HL-60 (cell line): ENCODE results near the gene TPST1.

Experiments used
- DNase-seq, 2 experiments: peaks; one replicate each; pipeline ENCODE4 v3.0.0-alpha.2; 2010 to 2020; ENCODE audit warnings: low read depth in 1 of 2, low spot score in 1 of 2
- H3K27ac ChIP-seq: fragments of 250-450 bp; sonication (Bioruptor Pico); replicated peaks from 2 replicates; pipeline ENCODE4 v1.5.1; 2020; ENCODE audit warnings: mild to moderate bottlenecking, moderate library complexity
- H3K27me3 ChIP-seq: fragments of 250-450 bp; sonication (Bioruptor Pico); 2 replicates; pipeline ENCODE4 v1.5.1; 2021; ENCODE audit warnings: mild to moderate bottlenecking, moderate library complexity; ENCODE audit not compliant: insufficient read depth, poor library complexity, severe bottlenecking
- H3K4me3 ChIP-seq: replicated peaks from 2 replicates; pipeline ENCODE4 v1.5.1; 2011; ENCODE audit warnings: mild to moderate bottlenecking, control low read depth, low read length; ENCODE audit not compliant: insufficient read depth
- CTCF ChIP-seq: IDR thresholded peaks from one replicate; pipeline ENCODE4 v1.5.1; 2011; ENCODE audit warnings: low read length, control low read depth, inconsistent platforms; ENCODE audit not compliant: insufficient read depth
- GABPA ChIP-seq: IDR thresholded peaks from 2 replicates; pipeline ENCODE4 v1.6.1; 2012; ENCODE audit warnings: low read depth
- POLR2AphosphoS5 ChIP-seq: IDR thresholded peaks from 2 replicates; pipeline ENCODE4 v1.6.1; 2012; ENCODE audit warnings: low read depth
- REST ChIP-seq: IDR thresholded peaks from 2 replicates; pipeline ENCODE4 v1.6.1; 2012; ENCODE audit warnings: low read depth; ENCODE audit not compliant: insufficient replicate concordance
- SPI1 ChIP-seq: IDR thresholded peaks from 2 replicates; pipeline ENCODE4 v1.6.1; 2012; ENCODE audit warnings: low read depth, mild to moderate bottlenecking, borderline replicate concordance

The TPST1 gene

GRCh38 chr7:66255534-66256100, 50.5 kb downstream of the TPST1 start:
- no peaks in the 10 kb centered on the region for H3K27me3 ChIP-seq
- H3K4me3 ChIP-seq = no peak overlapping the region
- TF ChIP-seq SPI1 (no peak), REST (no peak), CTCF (no peak), GABPA (no peak), POLR2AphosphoS5 (no peak)
- DNase-seq = no peak
- H3K27ac ChIP-seq = peak overlapping the region; percentile 61

GRCh38 chr7:66256281-66256680, 51.1 kb downstream of the TPST1 start:
- no peaks in the 10 kb centered on the region for H3K27me3 ChIP-seq
- DNase-seq = peak in 1 of 2 experiments; percentile 50
- H3K4me3 ChIP-seq = no peak overlapping the region
- TF ChIP-seq GABPA = no peak
- TF ChIP-seq SPI1 = peak; percentile 8; the same call in 1 of the 2 replicates
- peak overlapping the region; percentile 61 for H3K27ac ChIP-seq

GRCh38 chr7:66257481-66257880, 52.3 kb downstream of the TPST1 start:
- DNase-seq = no peak
- no peak overlapping the region for H3K27ac ChIP-seq
- TF ChIP-seq POLR2AphosphoS5 (no peak), CTCF (no peak), GABPA (no peak), SPI1 (no peak), REST (no peak)

GRCh38 chr7:66258409-66258808, 53.3 kb downstream of the TPST1 start:
- Histone ChIP-seq H3K27ac (no peak overlapping the region), H3K27me3 (no peaks in the 10 kb centered on the region), H3K4me3 (no peak overlapping the region)
- no peak for DNase-seq
- TF ChIP-seq SPI1 (no peak), POLR2AphosphoS5 (no peak), GABPA (no peak), CTCF (no peak), REST (no peak)

More at GRCh38 chr7:66257481-66257880, 52.3 kb downstream of the TPST1 start:
- Histone ChIP-seq H3K27me3 (no peaks in the 10 kb centered on the region), H3K4me3 (no peak overlapping the region)
